Fibroblast of peridontal ligament (primary cell): ENCODE data around the gene IGSF3.

Source experiments
- DNase-seq: peaks from one replicate; pipeline ENCODE4 v3.0.0-alpha.2; 2010; ENCODE audit errors: extremely low read depth

IGSF3 gene

DNA sequence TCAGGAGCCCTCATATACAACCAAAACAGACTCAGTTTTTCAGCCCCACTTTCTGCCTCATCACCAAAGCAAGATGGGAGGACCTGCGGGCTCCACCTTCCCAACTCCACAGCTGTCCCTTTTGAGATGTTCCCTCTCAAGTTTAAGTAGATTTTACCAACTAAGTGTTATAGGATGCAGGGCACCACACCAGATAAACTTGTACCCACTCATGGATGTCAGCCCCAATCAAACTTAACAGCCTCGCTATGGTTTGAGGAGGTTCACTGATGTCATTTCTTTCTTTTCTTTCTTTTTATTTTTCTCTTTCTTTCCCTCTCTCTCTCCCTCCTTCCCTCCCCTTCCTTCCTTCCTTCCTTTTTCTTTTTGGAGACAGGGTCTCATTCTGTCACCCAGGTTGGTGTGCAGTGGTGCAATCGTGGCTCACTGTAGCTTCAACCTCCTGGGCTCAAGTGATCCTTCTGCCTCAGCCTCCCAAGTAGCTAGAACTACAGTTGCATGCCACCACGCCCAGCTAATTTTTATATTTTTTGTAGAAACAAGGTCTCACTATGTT lies 110.1 kb downstream of the IGSF3 start:
- no peak for DNase-seq

DNA sequence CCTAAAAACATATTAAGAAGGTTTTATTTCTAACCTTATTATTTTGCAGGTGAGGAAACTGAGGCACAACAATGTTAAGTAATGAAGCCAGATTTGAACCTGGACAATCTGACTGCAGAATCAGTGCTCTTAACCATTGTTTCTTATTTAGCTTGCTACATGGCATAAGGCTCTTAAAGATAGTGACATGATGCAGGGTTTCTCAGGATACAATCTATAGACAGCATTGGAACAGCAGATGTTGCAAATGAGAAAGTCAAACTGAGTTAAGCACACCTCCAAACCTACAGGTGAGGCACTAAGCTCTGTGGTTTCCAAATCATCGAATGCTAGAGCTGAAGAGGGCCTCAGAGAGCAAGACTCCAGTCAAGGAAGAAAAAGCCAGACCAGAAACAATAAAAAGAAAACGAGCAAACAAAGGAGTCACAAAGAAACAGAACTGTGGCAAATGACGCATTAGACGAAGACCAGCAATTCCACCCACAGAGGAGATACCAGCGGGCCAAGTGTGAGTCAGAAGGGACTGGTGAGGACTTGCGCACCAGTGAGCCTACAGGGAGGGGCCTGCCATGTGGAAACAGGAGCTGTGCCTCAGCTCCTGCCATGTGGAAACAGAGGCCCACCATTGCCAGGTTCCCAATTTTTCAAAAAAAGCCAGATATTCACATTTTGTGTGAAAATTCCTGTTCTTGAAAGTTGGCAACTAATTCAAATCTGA lies 111.1 kb downstream of the IGSF3 start:
- DNase-seq, result peak; percentile 60

DNA sequence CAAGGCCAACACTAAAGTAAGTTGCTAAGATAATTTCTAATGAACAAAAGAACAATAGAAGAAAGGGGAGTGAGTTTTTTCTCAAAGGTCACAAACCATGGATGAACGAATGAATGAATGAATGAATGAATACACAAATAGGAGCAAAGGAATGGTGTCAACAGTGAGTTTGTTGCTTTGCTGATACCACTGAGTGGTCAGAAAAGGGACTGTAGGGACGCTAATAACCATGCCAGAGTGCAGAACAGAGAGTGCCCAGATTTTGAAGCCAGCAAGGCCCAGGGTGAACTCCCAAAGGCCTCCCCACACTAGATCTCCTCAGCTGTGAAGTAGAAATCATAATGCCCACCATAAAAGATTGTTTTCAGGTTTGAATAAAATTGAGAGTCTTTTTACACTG lies 112.6 kb downstream of the IGSF3 start:
- no peak for DNase-seq

DNA sequence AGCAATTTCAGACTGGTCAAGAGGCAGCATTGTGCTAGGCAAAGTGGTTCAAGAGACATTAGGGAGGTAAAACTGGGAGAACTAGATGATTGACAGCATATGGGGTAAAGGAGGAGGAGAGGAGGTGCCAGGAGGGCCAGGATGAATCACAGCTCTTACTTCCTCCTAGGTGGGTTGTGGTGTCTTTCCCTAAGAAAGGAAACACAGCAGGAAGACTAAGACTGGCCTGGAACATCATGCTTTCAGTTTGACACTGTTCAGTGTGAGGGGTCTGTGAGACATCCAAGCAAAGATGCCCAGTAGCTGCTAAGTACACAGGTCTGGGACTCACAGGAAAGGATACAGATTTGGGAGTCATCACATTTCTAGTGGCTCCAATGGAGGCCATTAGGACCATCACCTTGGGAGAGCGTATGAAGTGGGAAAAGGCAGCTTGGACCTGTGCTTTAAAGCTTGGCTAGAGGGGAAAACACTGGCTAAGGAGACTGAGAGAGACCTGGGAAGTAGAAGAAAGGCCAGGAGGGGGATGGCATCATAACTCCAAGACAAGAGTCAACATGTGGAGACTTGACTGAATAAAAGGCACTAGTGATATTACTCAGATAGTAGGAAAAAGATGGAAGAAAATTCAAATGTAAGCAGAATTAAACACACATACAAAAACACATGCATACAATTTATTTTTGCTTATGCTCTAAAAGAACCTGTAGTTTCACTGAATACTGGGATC lies 114.0 kb downstream of the IGSF3 start:
- no peak for DNase-seq

DNA sequence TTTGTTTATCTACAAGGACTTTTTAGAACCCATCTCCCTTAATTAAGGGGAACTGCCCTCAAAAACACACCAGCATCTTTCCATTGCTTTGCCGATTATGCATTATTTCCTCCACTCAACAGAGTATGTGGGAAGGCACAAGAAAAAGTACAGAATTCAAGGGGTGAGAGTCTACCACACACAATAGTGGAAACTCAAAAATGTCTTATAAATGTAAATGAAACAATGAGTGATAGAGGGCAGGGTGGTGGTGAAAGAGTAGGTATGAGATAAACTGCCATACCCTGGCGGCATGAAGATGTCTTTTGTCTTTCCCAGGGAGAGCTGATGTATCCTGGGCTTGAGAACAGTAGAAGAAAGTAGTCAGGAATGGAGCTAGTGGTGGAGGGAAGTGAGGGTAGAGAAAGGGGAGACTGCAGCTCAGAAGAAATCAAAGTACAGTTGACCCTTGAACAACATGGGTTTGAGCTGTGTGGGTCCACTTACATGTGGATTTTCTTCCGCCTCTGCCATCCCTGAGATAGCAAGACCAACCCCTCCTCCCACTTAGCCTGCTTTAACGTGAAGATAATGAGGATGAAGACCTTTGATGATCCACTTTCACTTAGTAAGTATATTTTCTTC lies 121.1 kb downstream of the IGSF3 start:
- no peak for DNase-seq

DNA sequence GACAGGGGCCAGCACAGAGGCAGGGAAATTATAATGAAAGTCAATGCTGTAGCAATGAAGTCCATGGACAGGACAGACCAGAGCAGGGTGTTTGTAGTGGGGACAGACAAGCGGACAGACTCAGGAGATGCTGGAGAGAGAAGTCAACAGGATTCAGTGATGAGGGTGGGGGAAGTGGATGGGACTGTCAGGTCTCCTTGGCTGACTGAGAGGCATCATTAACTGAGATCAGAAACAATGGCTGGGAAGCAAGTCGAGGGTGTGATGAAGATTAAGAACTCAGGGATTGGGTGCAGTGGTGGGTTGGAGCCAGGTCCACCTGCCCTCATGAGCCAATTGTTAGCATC lies 122.2 kb downstream of the IGSF3 start:
- DNase-seq, result no peak

DNA sequence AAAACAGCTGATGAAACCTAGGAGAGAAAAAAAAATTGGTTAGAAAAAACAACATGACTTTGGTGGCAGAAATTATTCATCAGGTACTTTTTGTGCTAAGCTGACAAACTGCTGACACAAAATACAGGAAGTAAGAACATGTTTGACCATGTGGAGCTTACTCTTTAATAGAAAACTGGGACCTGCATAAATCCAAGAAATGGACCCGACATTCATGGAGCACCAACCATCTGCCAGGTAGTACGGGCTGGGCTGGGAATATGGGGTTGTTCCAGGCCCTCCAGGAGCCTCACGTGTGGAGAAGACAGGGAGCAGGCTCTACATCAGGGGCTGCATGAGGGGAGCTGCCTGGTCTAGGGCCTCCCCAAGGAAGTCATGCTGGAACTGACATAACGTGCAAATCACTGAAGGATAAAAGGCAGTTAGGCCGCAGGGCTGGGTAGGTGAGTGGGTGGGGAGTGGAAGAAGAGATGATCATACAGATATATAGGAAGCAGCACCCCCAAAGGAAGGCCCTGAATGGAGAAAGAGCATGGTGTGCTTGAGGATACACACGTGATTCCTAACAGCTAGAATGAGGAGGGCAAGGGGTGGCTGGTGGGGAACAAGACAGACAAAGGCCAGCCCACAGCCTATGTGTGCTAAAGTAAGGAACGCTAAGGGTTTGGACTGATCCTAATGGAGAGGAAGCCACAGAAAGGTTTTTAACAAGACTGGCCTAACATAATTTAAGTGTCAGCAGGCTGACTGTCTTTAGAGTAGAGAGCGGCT lies 122.8 kb downstream of the IGSF3 start:
- no peak for DNase-seq

DNA sequence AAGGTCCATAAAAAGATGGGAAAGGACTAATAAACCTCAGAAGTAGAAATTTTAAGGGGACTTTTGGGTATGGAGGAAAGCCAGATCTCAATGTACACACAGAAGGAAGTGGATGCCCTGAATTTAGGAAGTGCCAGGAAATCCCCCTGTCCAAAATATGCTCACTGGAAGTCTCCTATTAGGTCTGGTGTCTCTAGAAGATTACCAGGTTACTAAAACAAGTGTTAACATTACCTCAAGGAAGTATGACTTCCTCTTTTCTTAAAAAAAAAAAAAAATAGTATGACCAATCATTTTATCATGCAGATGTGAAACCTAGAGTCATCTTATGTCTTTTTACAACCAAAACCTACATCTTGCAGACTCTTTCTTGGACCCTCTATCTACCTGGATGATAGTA lies 127.4 kb downstream of the IGSF3 start:
- no peak for DNase-seq

DNA sequence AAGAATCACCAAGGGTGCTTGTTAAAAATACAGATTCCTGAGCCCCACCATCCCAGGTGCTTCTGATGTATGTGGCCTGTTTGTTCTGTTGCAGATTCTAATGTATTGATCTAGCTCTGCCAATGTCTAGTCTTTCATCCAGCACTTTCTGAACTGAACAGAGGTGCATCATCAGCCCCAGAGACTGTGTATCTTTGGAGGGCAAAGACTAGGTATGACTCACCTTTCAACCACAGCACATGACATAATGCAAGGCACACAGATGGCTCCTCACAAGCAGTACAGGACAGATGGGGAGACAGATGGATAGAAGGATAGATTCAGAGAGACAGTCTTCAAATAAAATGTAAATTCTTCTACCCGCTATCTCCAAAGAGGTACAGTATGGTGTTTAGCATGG lies 129.0 kb downstream of the IGSF3 start:
- no peak for DNase-seq

DNA sequence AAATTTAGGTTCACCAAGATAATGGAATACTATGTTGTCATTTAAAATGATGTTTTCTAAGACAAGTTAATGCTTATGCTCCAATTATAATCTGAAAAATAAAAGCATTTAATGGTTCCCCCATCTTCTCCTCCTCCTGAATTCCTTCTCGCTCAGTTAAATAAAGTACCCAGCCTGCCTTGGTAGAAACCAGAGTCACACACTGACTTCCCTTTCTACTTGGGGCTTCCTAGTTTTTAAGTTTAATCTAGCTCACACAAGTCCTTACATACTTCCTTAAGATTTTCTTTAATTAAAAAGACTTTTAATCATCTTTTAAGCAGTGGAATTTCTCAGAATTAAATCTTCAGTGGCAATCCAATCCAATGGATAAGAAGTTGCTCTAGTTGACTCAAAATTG lies 129.6 kb downstream of the IGSF3 start:
- no peak for DNase-seq

DNA sequence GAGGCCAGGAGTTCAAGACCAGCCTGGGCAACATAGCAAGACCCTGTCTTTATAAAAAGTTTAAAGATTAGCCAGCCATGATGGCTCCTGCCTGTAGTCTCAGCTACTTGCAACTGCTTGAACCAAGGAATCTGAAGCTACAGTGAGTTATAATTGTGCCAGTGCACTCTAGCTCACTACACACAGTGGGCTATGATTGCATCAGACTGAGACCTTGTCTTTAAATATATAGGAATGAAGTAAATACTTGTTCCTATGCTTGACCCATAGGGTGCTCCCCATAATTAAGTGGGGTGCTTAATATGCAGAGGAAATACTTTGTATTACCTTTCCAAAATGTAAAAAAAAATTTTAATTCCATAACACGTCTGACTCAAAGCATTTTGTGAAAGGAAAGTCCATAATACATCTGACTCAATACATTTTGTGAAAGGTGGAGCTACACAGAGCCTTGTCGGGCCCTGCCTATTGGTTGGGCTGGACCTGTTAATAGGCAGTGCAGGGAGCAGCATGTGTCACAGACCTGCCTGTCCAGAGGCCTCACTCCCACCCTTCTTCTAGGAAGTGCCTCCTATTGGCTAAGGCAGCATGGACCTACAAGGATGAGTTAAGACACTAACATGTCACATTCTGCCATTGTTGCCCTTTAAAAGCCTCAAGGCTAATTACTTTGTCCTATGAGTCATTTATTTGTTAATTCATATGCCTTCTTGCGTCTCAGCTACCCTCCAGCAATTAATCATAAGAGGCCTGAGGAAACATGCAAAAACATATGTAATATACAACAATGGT lies 130.3 kb downstream of the IGSF3 start:
- DNase-seq, result no peak

DNA sequence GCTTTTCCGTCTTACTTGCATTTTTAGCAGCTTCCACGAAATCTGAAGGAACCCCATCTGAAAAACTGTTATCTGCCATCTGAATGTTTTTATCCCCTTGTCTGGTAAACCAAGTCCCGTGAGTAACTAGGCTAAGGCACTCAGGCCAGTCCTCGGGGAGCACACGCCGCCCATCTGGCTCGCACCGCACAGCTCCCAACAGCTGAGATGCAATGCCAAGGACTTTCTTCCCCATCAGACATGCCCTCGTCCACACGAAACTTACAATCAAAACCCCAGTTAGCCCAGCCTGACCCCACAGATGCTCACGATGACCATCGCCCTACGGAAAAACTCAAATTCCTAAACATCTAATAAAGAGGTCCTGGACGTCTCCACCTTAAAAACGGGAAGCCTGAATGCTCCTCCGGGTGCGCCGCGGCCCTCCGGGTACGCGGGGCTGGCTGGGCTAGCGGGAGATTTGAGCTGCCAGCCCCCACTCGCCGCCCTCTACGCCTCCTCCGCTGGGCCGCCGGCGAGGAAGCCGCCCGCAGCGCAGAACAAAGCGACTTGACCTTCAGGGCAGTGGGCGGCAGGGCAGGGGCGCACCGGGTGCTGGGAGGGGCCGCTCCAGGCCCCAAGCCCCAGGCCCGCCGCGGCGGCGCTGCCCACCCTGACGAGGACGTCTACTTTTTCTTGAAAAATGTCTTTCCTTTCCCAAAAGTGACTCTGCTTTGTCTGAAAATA lies 133.4 kb downstream of the IGSF3 start:
- DNase-seq, result no peak

DNA sequence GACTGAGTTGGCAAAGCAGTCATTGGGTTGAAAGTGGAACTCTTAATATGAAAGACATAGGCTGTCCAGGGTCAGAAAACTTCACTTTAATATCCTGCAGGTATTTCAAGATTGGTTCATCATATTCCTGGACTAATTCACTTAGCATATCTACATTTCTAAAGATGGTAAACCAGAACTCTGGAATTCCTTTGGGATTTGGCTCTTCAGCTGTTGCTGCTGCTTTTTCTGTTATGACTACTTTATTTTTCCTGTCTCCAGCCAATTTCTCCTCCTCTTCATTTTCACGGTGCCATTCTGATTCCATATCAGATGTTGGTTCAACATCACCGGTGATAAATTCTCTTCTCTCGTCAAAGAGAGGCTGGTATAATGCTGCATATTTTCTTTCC lies 134.1 kb downstream of the IGSF3 start:
- no peak for DNase-seq

DNA sequence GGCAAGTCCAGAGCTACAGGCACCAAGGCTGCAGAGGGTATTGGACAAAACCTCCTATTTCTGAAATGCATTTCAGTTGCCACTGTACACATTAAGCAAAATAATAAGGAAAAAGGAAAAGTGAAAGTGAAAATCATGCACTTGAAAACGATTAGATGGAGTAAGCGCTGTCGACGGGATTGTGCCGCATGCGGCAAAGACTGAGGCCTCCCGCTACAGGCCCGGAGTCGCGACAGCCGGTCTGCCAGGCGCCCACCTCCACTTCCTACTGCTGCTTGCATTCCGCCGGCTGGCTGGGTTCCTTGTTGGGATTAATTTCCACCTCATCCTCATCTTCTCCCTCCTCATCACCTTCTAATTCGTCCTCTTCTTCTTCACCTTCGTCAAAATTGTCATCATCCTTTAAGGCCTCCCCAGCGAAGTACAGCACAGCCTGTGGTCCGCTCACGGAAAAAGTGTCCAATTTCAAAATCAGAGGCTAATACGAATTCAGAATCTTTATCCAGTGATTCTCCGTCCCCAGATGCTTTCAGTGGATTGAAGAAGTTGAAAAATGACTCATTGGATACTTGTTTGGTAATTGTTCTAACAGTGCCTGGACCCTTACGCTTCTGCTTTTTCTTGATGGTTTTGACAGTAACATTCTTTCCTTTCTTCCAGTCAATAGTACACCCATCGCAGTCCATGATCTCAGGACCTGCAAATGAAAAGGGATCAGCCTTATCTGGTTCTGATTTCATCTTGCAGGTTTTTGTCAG lies 134.7 kb downstream of the IGSF3 start:
- DNase-seq, result no peak

DNA sequence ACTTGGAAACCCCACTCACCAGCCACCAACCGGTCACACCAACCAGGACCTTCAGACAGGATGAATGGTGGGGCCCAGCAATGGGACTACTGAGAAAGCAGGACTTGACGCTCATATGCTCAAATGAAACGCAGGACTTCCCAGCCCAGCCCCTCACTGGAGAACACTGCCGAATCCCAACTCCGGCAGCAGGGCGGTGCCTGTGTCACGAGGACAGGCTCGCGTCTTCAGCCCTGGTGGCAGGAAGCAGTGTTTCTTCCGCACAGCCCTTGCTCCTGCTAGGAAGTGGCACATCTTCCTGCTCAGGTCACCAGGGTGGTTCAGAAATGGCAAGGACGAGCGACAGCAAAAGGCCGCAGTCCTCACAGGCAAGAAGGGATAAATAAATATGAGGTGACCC lies 135.6 kb downstream of the IGSF3 start:
- no peak for DNase-seq

DNA sequence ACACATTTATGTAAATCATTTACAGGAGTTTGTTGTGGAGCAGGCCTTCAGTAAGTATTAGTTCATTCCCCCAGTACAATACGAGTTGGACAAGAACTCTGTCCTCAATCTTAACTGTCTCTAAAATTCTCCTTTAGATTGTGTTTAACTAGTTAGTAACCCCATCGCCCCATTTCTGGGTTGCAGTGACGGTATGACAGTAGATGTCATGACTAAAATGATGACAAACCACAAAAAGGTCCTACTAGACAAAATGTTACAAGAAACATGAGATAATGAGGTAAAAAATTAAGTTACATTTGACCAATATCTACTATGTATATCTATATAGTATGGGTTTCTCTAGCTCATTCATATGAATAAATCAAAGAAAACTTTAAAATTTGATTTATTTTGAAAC lies 137.9 kb downstream of the IGSF3 start:
- no peak for DNase-seq

DNA sequence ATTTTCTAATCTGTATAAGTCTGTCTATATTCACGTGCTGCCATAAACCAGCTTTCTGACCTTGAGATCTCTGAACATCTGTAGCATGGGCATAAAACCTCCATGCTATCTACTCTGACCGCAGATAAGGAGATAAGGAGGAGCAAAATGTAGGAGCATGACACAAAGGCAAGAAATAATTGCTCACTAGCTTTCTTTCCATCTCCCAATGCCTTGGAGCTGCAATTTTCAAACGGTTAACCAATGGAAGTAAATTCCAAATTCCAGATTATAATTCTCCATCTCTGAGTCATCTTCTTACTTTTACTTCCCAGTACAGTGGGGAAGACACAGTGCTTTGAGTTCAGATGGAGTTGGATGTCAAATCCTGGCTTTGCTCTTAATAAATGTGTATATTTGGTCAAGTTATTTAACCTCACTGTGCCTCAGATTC lies 138.3 kb downstream of the IGSF3 start:
- peak; percentile 63 for DNase-seq

DNA sequence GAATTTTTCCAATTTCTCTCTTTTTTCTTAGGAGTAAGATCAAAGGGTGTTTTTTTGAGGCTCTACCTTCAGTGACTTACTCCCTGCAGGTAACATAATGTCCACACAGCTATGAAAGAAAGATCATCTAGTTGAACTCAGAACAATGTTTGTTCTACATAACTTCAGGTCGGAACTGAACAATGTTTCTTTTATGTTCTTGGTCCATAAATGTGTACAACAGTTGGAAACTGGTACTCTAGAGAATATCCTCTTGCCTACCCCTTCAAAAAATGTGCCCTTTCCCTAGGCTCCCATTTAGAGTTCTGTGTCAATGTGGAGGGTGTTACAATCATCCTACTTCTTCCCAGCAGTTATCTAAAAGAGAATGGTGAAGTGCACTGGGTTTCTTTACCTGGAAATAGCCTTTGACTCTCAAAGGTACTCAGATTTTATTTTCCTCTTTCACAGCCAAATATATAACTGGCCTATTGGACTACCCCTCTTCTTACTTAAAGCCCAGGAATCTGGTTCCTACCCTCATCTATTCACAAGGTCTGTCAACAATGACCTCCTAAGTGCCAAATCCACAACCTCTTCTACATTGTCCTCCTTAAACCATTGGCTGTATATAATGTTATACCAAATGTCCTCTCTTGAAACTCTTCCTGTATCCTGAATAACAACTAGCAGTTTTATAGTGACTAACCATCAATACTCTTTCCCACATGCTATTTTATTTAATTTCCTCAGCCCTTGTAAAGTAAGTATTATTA lies 139.0 kb downstream of the IGSF3 start:
- DNase-seq, result no peak

DNA sequence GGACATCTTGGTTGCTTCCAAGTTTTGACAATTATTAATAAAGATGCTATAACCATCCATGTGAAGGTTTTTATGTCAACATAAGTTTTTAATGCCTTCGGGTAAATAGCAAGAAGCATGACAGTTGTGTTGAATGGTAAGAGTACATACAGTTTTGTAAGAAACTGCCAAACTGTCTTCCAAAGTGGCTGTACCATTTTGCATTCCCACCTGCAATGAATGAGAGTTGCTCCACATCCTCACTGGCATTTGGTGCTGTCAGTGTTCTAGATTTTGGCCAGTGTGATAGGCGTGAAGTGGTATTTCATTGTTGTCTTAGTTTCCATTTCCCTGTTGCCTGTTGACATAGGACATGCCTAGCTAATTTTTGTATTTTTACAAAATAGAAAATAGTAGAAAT lies 142.1 kb downstream of the IGSF3 start:
- no peak for DNase-seq
